ENCODE data around the gene VAX1.
"Not testable (repeated sequence)": the region's sequence is repeated elsewhere in the genome, so short reads cannot be mapped to it uniquely, and the experiment has no call there.

Gene VAX1

DNA sequence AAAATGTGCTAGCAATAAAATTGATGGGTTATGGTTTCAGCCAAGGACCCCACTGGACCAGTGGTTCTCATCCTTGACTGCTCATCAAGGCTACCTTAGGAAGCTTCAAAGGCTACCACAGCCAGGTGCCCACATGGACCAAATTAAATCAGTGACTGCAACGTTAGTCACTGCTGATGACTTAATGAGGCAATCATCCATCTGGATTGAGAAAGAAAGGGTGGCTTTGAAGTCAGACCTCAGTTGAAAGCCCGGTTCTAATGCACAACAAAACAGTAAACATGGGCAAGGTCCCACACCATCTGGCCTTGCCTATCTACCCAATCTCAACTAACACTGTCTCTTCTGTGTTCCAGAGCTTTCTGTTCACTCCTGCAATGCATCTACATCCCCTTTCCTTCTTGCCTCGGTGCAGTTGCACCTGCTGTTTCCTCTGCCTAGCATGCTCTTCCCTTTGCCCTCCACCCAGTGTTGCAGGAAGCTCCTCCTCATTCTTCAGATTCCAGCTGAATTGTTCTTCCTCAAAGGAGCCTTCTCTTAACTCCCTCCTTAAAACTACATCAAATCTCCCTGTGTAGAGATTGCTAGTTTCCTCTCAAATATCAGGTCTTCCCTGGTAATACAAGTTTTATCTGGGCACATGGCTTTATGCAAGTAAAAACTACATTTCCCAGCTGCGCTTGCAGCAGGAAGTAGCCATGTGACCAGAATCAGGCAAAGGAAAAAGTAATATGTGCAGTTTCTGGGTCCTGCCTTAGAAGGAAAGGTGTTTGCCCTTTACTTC is 49.0 kb upstream of the VAX1 start (continued):
- no peak for TF ChIP-seq ZNF626 (tag by site-specific recombination; IDR thresholded peaks at IDR 0.05)

DNA sequence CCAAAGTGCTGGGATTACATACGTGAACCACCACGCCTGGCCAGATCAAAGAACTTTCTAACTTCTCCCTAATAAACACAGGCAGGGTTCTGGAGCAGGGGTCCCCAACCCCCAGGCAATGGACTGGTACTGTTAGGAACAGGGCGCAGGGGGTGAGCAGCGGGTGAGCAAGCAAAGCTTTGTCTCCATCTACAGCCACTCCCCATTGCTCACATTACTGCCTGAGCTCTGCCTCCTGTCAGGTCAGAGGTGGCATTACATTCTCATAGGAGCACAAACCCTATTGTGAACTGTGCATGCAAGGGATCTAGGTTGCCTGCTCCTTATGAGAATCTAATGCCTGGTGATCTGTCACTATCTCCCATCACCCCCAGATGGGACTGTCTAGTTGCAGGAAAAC is 47.7 kb upstream of the VAX1 start:
- CTCF ChIA-PET: interaction anchor here (0.7 to 2.1 kb wide), 3 partner anchors 10 to 389 kb away, joined by 3 to 15 read pairs (median 6); no protein-coding TSS in a partner anchor
- H3K4me3 ChIP-seq (ENCODE audit: low read depth, low read length); H3K27ac ChIP-seq (ENCODE audit: extremely low read depth, low read depth, low read length); H3K4me1 ChIP-seq (ENCODE audit: control insufficient read depth, insufficient read depth, low read length); H3K36me3 ChIP-seq (ENCODE audit: control insufficient read depth in 2 of 2, insufficient read depth in 1 of 2, low read length in 2 of 2); POLR2A ChIA-PET; H3K9me3 ChIP-seq (ENCODE audit: control insufficient read depth, insufficient read depth, low read depth, low read length): not testable (repeated sequence)
- peak; percentile 60; the same call in 1 of the 2 replicates for TF ChIP-seq ZNF610 (tag by site-specific recombination; IDR thresholded peaks at IDR 0.05; ENCODE audit: borderline replicate concordance)

DNA sequence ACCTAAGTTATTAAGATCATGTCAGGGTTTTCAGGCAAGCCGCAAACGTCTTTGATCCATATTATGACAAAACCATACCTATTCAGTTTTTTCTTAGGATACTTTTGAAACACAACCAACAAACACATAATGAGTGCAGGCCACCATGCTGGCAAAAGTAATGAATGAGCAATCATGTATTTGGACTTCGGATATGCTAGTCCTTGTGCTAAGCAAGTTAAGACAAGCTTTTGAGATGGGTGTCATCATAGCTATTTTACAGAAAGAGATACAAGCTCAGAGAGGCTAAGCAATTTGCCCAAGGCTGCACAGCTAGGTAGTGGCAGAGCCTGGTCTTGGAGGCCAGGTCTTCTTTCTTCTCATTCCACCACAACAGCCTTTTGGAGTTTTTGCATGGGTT is 46.8 kb upstream of the VAX1 start:
- no peaks in the 10 kb centered on the region for H3K4me1 ChIP-seq (ENCODE audit: control insufficient read depth, insufficient read depth, low read length)
- no peak overlapping the region for H3K4me3 ChIP-seq (ENCODE audit: low read depth, low read length)
- ChIA-PET POLR2A (no interaction called here), CTCF (interaction anchor here (0.7 to 1.7 kb wide), 4 partner anchors 10 to 396 kb away, joined by 3 to 9 read pairs (median 6); no protein-coding TSS in a partner anchor)
- H3K9me3 ChIP-seq (ENCODE audit: control insufficient read depth, insufficient read depth, low read depth, low read length): no peaks in the 10 kb centered on the region; the same call in 1 of the 2 replicates
- no peaks in the 10 kb centered on the region for H3K36me3 ChIP-seq (ENCODE audit: control insufficient read depth in 2 of 2, insufficient read depth in 1 of 2, low read length in 2 of 2)
- no peak for TF ChIP-seq MYNN (tag by site-specific recombination; IDR thresholded peaks at IDR 0.05; ENCODE audit: borderline replicate concordance)
- H3K27ac ChIP-seq (ENCODE audit: extremely low read depth, low read depth, low read length): no peak overlapping the region

DNA sequence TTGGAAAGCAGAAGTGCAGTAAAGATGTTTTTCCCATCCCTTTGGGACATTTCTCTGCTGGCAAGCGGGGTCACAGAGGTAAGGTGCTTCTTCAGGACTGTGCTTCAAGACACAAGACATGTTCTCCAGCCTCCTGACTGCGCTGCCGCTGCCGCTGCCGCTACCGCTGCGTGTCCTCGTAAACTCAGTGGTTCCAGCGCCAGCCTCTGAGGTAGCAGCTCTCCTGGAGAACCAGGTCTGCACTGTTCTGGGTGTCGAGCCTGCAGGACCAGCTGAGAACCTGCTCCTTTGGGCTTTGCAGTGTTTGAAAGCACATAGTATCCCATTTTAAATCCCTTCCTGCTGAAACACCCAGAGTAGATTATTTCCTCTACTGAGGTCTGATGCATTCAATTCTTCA is 46.2 kb upstream of the VAX1 start:
- ChIA-PET POLR2A (no interaction called here), CTCF (interaction anchor here (1.1 to 1.8 kb wide), 3 partner anchors 9 to 396 kb away, joined by 7 to 9 read pairs (median 7); no protein-coding TSS in a partner anchor)
- TF ChIP-seq ZNF658 (tag by site-specific recombination; IDR thresholded peaks at IDR 0.05) (no peak), ZNF37A (tag by site-specific recombination; IDR thresholded peaks at IDR 0.05) (no peak), ZBTB1 (tag by site-specific recombination; IDR thresholded peaks at IDR 0.05) (no peak), ZNF391 (tag by site-specific recombination; IDR thresholded peaks at IDR 0.05; ENCODE audit: borderline replicate concordance, low read depth) (no peak), ZNF621 (tag by site-specific recombination; IDR thresholded peaks at IDR 0.05) (no peak), IKZF3 (tag by site-specific recombination; IDR thresholded peaks at IDR 0.05) (no peak), ZNF266 (tag by site-specific recombination; IDR thresholded peaks at IDR 0.05; ENCODE audit: low read depth) (no peak), ZNF146 (tag by site-specific recombination; IDR thresholded peaks at IDR 0.05) (no peak), ZNF426 (tag by site-specific recombination; IDR thresholded peaks at IDR 0.05) (no peak), ZNF404 (tag by site-specific recombination; IDR thresholded peaks at IDR 0.05) (no peak), PRDM1 (tag by site-specific recombination; IDR thresholded peaks at IDR 0.05) (no peak), SCRT2 (tag by site-specific recombination; IDR thresholded peaks at IDR 0.05) (no peak)
- TF ChIP-seq, protein P1, sequence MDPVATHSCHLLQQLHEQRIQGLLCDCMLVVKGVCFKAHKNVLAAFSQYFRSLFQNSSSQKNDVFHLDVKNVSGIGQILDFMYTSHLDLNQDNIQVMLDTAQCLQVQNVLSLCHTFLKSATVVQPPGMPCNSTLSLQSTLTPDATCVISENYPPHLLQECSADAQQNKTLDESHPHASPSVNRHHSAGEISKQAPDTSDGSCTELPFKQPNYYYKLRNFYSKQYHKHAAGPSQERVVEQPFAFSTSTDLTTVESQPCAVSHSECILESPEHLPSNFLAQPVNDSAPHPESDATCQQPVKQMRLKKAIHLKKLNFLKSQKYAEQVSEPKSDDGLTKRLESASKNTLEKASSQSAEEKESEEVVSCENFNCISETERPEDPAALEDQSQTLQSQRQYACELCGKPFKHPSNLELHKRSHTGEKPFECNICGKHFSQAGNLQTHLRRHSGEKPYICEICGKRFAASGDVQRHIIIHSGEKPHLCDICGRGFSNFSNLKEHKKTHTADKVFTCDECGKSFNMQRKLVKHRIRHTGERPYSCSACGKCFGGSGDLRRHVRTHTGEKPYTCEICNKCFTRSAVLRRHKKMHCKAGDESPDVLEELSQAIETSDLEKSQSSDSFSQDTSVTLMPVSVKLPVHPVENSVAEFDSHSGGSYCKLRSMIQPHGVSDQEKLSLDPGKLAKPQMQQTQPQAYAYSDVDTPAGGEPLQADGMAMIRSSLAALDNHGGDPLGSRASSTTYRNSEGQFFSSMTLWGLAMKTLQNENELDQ (tag by site-specific recombination; IDR thresholded peaks at IDR 0.05; ENCODE audit: low read depth): no peak
- TF ChIP-seq, protein P2, sequence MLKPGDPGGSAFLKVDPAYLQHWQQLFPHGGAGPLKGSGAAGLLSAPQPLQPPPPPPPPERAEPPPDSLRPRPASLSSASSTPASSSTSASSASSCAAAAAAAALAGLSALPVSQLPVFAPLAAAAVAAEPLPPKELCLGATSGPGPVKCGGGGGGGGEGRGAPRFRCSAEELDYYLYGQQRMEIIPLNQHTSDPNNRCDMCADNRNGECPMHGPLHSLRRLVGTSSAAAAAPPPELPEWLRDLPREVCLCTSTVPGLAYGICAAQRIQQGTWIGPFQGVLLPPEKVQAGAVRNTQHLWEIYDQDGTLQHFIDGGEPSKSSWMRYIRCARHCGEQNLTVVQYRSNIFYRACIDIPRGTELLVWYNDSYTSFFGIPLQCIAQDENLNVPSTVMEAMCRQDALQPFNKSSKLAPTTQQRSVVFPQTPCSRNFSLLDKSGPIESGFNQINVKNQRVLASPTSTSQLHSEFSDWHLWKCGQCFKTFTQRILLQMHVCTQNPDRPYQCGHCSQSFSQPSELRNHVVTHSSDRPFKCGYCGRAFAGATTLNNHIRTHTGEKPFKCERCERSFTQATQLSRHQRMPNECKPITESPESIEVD (tag by site-specific recombination; IDR thresholded peaks at IDR 0.05): no peak
- Histone ChIP-seq H3K9me3 (ENCODE audit: control insufficient read depth, insufficient read depth, low read depth, low read length) (no peaks in the 10 kb centered on the region; the same call in 1 of the 2 replicates), H3K4me1 (ENCODE audit: control insufficient read depth, insufficient read depth, low read length) (no peaks in the 10 kb centered on the region), H3K36me3 (ENCODE audit: control insufficient read depth in 2 of 2, insufficient read depth in 1 of 2, low read length in 2 of 2) (no peaks in the 10 kb centered on the region), H3K27ac (ENCODE audit: extremely low read depth, low read depth, low read length) (no peak overlapping the region), H3K4me3 (ENCODE audit: low read depth, low read length) (no peak overlapping the region)
